IMR-90 (cell line): ENCODE results near the gene TMEM52. TPM values are rescaled to one million over a fixed set of nuclear protein-coding genes. Genes with fewer than 3 reads are reported as not detected.
A peak's percentile ranks its signal among the peaks of the same experiment; 100 is the strongest.

Experiments
- ATAC-seq: fragments of 200-7000 bp; cut with Tn5 transposase; 2 replicates; pipeline ENCODE4 v1.9.1; 2020; ENCODE audit warnings: low read depth, mild to moderate bottlenecking, moderate library complexity
- BruUV-seq: library from RNA; stranded (reverse); fragments of 400-500 nt; replicated peaks from 2 replicates; lab custom pipeline; 2021; lab: Mats Ljungman, UMichigan
- CTCF ChIA-PET: fragments of 300-600 bp; formaldehyde crosslinking; extraction: SDS; loops from one replicate; lab custom pipeline; 2021; ENCODE audit warnings: antibody characterized with exemption; lab: Yijun Ruan, JAX
- POLR2A ChIA-PET: fragments of 300-600 bp; sonication (Branson Sonifier 250); formaldehyde crosslinking; loops from one replicate; lab custom pipeline; 2022; ENCODE audit warnings: antibody characterized with exemption; ENCODE audit not compliant: unreplicated experiment; lab: Charles Lee
- DNase-seq: peaks from one replicate; pipeline ENCODE4 v3.0.0; 2013
- H2AFZ ChIP-seq: replicated peaks from 2 replicates; pipeline ENCODE3; 2013; ENCODE audit warnings: low read length, mild to moderate bottlenecking; ENCODE audit not compliant: poor library complexity
- H2AK5ac ChIP-seq: 2 replicates; pipeline ENCODE4 v1.6.1; 2013; ENCODE audit warnings: low read depth, low read length, inconsistent platforms
- H2AK9ac ChIP-seq: replicated peaks from 2 replicates; pipeline ENCODE3; 2013; ENCODE audit warnings: mild to moderate bottlenecking, low read depth, low read length, moderate library complexity; ENCODE audit not compliant: poor library complexity
- H2BK120ac ChIP-seq: 2 replicates; pipeline ENCODE4 v1.6.1; 2013; ENCODE audit warnings: low read depth, low read length, inconsistent platforms
- H2BK15ac ChIP-seq: 3 replicates; pipeline ENCODE4 v1.6.1; 2013; ENCODE audit warnings: low read depth, low read length, inconsistent platforms
- H2BK20ac ChIP-seq: 2 replicates; pipeline ENCODE4 v1.6.1; 2013; ENCODE audit warnings: low read depth, mild to moderate bottlenecking, inconsistent platforms, low read length, moderate library complexity
- H2BK5ac ChIP-seq: 2 replicates; pipeline ENCODE4 v1.6.1; 2013; ENCODE audit warnings: mild to moderate bottlenecking, low read depth, low read length, inconsistent platforms; ENCODE audit not compliant: poor library complexity, severe bottlenecking
- H3K14ac ChIP-seq: replicated peaks from 2 replicates; pipeline ENCODE4 v1.6.1; 2013; ENCODE audit warnings: low read depth, low read length, inconsistent platforms
- H3K18ac ChIP-seq: 2 replicates; pipeline ENCODE4 v1.6.1; 2013; ENCODE audit warnings: low read depth, low read length, control low read depth
- H3K23ac ChIP-seq: 2 replicates; pipeline ENCODE4 v1.6.1; 2013; ENCODE audit warnings: low read depth, low read length, inconsistent platforms
- H3K27ac ChIP-seq: 2 replicates; pipeline ENCODE4 v1.5.1; 2013; ENCODE audit warnings: mild to moderate bottlenecking, control low read depth, low read length; ENCODE audit not compliant: insufficient read depth
- H3K27me3 ChIP-seq: 2 replicates; pipeline ENCODE4 v1.6.1; 2013; ENCODE audit warnings: low read length; ENCODE audit not compliant: control insufficient read depth, insufficient read depth
- H3K36me3 ChIP-seq: 2 replicates; pipeline ENCODE4 v1.6.1; 2013; ENCODE audit warnings: low read length, mixed read lengths; ENCODE audit not compliant: control insufficient read depth, insufficient read depth
- H3K4ac ChIP-seq: 2 replicates; pipeline ENCODE4 v1.6.1; 2013; ENCODE audit warnings: low read depth, low read length, inconsistent platforms
- H3K4me1 ChIP-seq: 2 replicates; pipeline ENCODE4 v1.6.1; 2013; ENCODE audit warnings: low read length, mixed read lengths; ENCODE audit not compliant: control insufficient read depth, insufficient read depth
- H3K4me2 ChIP-seq: 2 replicates; pipeline ENCODE4 v1.6.1; 2013; ENCODE audit warnings: low read depth, mild to moderate bottlenecking, control low read depth, low read length, moderate library complexity
- H3K4me3 ChIP-seq: 2 replicates; pipeline ENCODE4 v1.5.1; 2013; ENCODE audit warnings: low read depth, mild to moderate bottlenecking, control low read depth, low read length, moderate library complexity; ENCODE audit not compliant: insufficient read depth
- H3K56ac ChIP-seq: 2 replicates; pipeline ENCODE4 v1.6.1; 2013; ENCODE audit warnings: low read length, inconsistent platforms; ENCODE audit not compliant: insufficient read depth; ENCODE audit errors: extremely low read depth
- H3K79me1 ChIP-seq, 2 experiments: 2 replicates each; pipeline ENCODE4 v1.6.1; 2013; ENCODE audit warnings: low read length in 2 of 2, inconsistent platforms in 1 of 2, low read depth in 1 of 2
- H3K9ac ChIP-seq: 2 replicates; pipeline ENCODE4 v1.6.1; 2013; ENCODE audit warnings: low read depth, low read length, control low read depth
- H3K9me1 ChIP-seq: 2 replicates; pipeline ENCODE4 v1.6.1; 2013; ENCODE audit warnings: low read length, inconsistent platforms; ENCODE audit not compliant: insufficient read depth
- H3K9me3 ChIP-seq: 2 replicates; pipeline ENCODE4 v1.6.1; 2013; ENCODE audit warnings: low read length; ENCODE audit not compliant: control insufficient read depth, insufficient read depth
- H4K20me1 ChIP-seq: 2 replicates; pipeline ENCODE4 v1.6.1; 2013; ENCODE audit warnings: low read length, inconsistent platforms; ENCODE audit not compliant: insufficient read depth
- H4K5ac ChIP-seq: 2 replicates; pipeline ENCODE4 v1.6.1; 2013; ENCODE audit warnings: mild to moderate bottlenecking, low read depth, low read length, control low read depth
- H4K8ac ChIP-seq, 2 experiments: 2 replicates each; pipeline ENCODE4 v1.6.1; 2013; ENCODE audit warnings: low read depth in 2 of 2, low read length in 2 of 2, control low read depth in 1 of 2, inconsistent platforms in 1 of 2
- H4K91ac ChIP-seq: 2 replicates; pipeline ENCODE4 v1.6.1; 2013; ENCODE audit warnings: low read depth, low read length, inconsistent platforms; ENCODE audit not compliant: insufficient read depth
- BHLHE40 ChIP-seq: fragments of 150-350 bp; IDR thresholded peaks from 2 replicates; pipeline ENCODE4 v1.6.1; 2016; ENCODE audit warnings: mild to moderate bottlenecking, low read depth, low read length
- CEBPB ChIP-seq: IDR thresholded peaks from 2 replicates; pipeline ENCODE4 v1.6.1; 2012; ENCODE audit warnings: low read depth, low read length, improper control_type of control experiment
- CHD1 ChIP-seq: IDR thresholded peaks from 2 replicates; pipeline ENCODE4 v1.6.1; 2012; ENCODE audit warnings: low read depth, low read length, improper control_type of control experiment
- FOS ChIP-seq: fragments of 150-350 bp; IDR thresholded peaks from 2 replicates; pipeline ENCODE4 v1.6.1; 2016; ENCODE audit warnings: low read depth, low read length
- MAFK ChIP-seq: IDR thresholded peaks from 2 replicates; pipeline ENCODE4 v1.6.1; 2012; ENCODE audit warnings: low read depth, low read length, improper control_type of control experiment
- MXI1 ChIP-seq: IDR thresholded peaks from 2 replicates; pipeline ENCODE4 v1.6.1; 2012; ENCODE audit warnings: low read depth, mild to moderate bottlenecking, low read length, moderate library complexity, borderline replicate concordance
- NFE2L2 ChIP-seq: fragments of 150-350 bp; IDR thresholded peaks from 2 replicates; pipeline ENCODE4 v1.6.1; 2016; ENCODE audit warnings: low read depth, mild to moderate bottlenecking, low read length
- POLR2A ChIP-seq: IDR thresholded peaks from 2 replicates; pipeline ENCODE4 v1.6.1; 2012; ENCODE audit warnings: mild to moderate bottlenecking, low read depth, low read length
- RAD21 ChIP-seq: IDR thresholded peaks from 2 replicates; pipeline ENCODE4 v1.6.1; 2012; ENCODE audit warnings: low read length, improper control_type of control experiment
- RCOR1 ChIP-seq: IDR thresholded peaks from 2 replicates; pipeline ENCODE4 v1.6.1; 2012; ENCODE audit warnings: mild to moderate bottlenecking, low read length, improper control_type of control experiment; ENCODE audit not compliant: insufficient replicate concordance
- RFX5 ChIP-seq: IDR thresholded peaks from 2 replicates; pipeline ENCODE4 v1.8.0; 2012; ENCODE audit warnings: low read depth, mild to moderate bottlenecking, low read length, moderate library complexity
- SMC3 ChIP-seq: fragments of 150-350 bp; IDR thresholded peaks from 2 replicates; pipeline ENCODE4 v1.6.1; 2016; ENCODE audit warnings: low read depth, mild to moderate bottlenecking, antibody characterized with exemption, low read length, moderate library complexity
- WGBS, 2 experiments: methylation state at CpG; one replicate each; pipeline versions ENCODE4 v1.1.5 to v1.1.7; 2013; ENCODE audit warnings: missing lambda C conversion rate in 2 of 2; ENCODE audit not compliant: insufficient read length in 1 of 2; ENCODE audit errors: extremely low coverage in 2 of 2; 5-methylcytosine and 5-hydroxymethylcytosine counted together
- dilution Hi-C: fragments of 300-500 bp; cut with HindIII; formaldehyde crosslinking; loops from one replicate; pipeline ENCODE4 v1.14.3; 2018; ENCODE audit warnings: low sequenced_read_pairs; ENCODE audit not compliant: unreplicated experiment
- in situ Hi-C: fragments of 300-500 bp; cut with MboI; formaldehyde crosslinking; loops from 3 replicates; pipeline ENCODE4 v1.14.3; 2019; ENCODE audit warnings: low sequenced_read_pairs, inconsistent platforms, mixed read lengths
- intact Hi-C: fragments of 100-400 bp; cut with micrococcal nuclease; formaldehyde crosslinking; loops from 2 replicates; pipeline ENCODE4 v1.10.0; 2022
- polyA plus RNA-seq, 3 experiments: library from polyadenylated mRNA; depleted of rRNA; stranded (reverse); fragments of >200 nt; gene quantifications; 2 replicates each; pipeline ENCODE4 v1.2.3, GENCODE V29; 2012; ENCODE audit warnings: low replicate concordance in 1 of 3
- total RNA-seq: library from RNA; depleted of rRNA; stranded (reverse); fragments of >200 nt; gene quantifications from 2 replicates; pipeline ENCODE4 v1.2.3, GENCODE V29; 2012
- TF ChIP-seq, protein P1 (sequence below): fragments of 150-350 bp; IDR thresholded peaks from 2 replicates; pipeline ENCODE4 v1.6.1; 2017; ENCODE audit warnings: mild to moderate bottlenecking, antibody characterized with exemption, low read length, low read depth

The TMEM52 gene
- total and polyA plus RNA-seq, 2 of the 4 experiments (the other 2 are of a cell fraction), result 0.54 to 1.3 TPM

DNA sequence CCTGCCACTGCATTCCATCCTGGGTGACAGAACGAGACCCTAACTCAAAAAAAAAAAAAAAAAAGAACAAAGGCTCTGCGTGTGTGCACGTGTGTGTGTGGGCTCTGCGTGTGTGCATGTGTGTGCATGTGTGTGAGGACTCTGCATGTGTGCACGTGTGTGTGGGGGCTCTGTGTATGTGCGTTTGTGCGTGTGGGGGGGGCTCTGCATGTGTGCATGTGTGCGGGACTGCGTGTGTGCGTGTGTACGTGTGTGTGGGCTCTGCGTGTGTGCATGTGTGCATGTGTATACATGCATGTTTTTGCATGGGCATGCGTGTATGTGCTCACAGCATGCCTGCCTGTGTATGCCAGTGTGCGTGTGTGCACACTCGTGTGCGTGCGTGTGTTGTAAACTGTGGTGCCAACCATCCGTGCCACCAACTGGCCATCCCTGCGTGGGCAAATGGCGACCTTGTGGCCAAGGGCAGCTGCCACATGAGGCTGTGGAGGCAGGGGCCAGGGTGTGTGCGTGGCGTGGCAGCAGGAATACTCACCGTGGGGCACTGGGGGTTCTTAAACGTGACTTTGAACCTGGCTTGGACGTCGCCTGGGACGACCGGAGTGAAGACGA, 26.8 kb upstream of the TMEM52 start:
- ChIA-PET CTCF (no interaction called here), POLR2A (no interaction called here)
- Histone ChIP-seq H2BK15ac (no peak overlapping the region), H3K4me1 (no peaks in the 10 kb centered on the region), H3K27me3 (peaks cover 42% of the 10 kb centered on the region), H3K56ac (no peak overlapping the region), H2AK9ac (no peak overlapping the region), H2BK5ac (no peak overlapping the region), H2BK120ac (no peak overlapping the region), H3K27ac (no peak overlapping the region), H2AFZ (peak overlapping the region; percentile 32), H3K79me1 (no peaks in the 10 kb centered on the region), H3K4ac (no peak overlapping the region), H4K91ac (no peak overlapping the region), H3K4me2 (no peak overlapping the region), H3K9me1 (0 out of 2 replicates have a peak, but pooled peaks cover 3% of the 10 kb centered on the region), H4K5ac (no peak overlapping the region), H3K36me3 (no peaks in the 10 kb centered on the region), H3K14ac (no peak overlapping the region), H3K18ac (no peak overlapping the region), H4K8ac (no peak overlapping the region), H3K4me3 (no peak overlapping the region), H2AK5ac (no peak overlapping the region), H3K23ac (no peak overlapping the region), H3K9ac (no peak overlapping the region), H2BK20ac (no peak overlapping the region), H3K9me3 (no peaks in the 10 kb centered on the region), H4K20me1 (no peaks in the 10 kb centered on the region)
- DNase-seq (no peak), ATAC-seq (no peak)
- dilution Hi-C loops (no loop called here), in situ Hi-C loops (no loop called here), intact Hi-C loops (no loop called here)
- TF ChIP-seq BHLHE40, result no peak
- TF ChIP-seq RAD21, result no peak
- no peak for TF ChIP-seq POLR2A
- TF ChIP-seq, protein P1, sequence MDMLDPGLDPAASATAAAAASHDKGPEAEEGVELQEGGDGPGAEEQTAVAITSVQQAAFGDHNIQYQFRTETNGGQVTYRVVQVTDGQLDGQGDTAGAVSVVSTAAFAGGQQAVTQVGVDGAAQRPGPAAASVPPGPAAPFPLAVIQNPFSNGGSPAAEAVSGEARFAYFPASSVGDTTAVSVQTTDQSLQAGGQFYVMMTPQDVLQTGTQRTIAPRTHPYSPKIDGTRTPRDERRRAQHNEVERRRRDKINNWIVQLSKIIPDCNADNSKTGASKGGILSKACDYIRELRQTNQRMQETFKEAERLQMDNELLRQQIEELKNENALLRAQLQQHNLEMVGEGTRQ, result no peak
- no peak for TF ChIP-seq SMC3
- no peak for TF ChIP-seq MXI1
- TF ChIP-seq NFE2L2, result no peak
- TF ChIP-seq MAFK, result no peak
- TF ChIP-seq CEBPB, result no peak
- TF ChIP-seq FOS, result no peak
- TF ChIP-seq RFX5, result no peak
- TF ChIP-seq RCOR1, result no peak
- TF ChIP-seq CHD1, result no peak
- no TSS peak for BruUV-seq
- WGBS, 2 experiments, result 89% methylated on average over 22 of the region's 29 CpGs; no CpG with 5 or more reads in 1 of the 2 experiments
